ENCODE measurements around the gene RPL9. TPM values are rescaled to one million over a fixed set of nuclear protein-coding genes. Genes with fewer than 3 reads are reported as not detected.

RPL9 gene
- total and polyA plus RNA-seq, 2 donors from 2014 or later, result 1,087 to 2,403 TPM

- no peak overlapping the region for H3K27ac ChIP-seq (ENCODE audit: low read depth in 2 of 2, low read length in 2 of 2)
- no peaks in the 10 kb centered on the region for H3K9me3 ChIP-seq (ENCODE audit: control insufficient read depth in 2 of 3, insufficient read depth in 1 of 3, low read length in 3 of 3)
- H3K4me3 ChIP-seq (ENCODE audit: low read length in 3 of 3), result no peak overlapping the region
- H3K36me3 ChIP-seq (ENCODE audit: control insufficient read depth in 2 of 3, insufficient read depth in 3 of 3, low read length in 3 of 3), result no peaks in the 10 kb centered on the region
- DNase-seq, result no peak
- no peak overlapping the region for H3K9ac ChIP-seq (ENCODE audit: low read length in 3 of 3)
- FAIRE-seq, result no peak
- H3K27me3 ChIP-seq (ENCODE audit: control insufficient read depth, insufficient read depth, low read length), result no peaks in the 10 kb centered on the region
- no peaks in the 10 kb centered on the region for H3K4me1 ChIP-seq (ENCODE audit: control insufficient read depth in 2 of 3, insufficient read depth in 2 of 3, low read depth in 1 of 3, low read length in 3 of 3)
- intact Hi-C loops (cut with DNase I), result no loop called here
- TF ChIP-seq CTCF (IDR thresholded peaks at IDR 0.05; ENCODE audit: borderline replicate concordance, extremely low read depth, insufficient read depth), result peak; percentile 26
Observed at GRCh38 chr4:39410415-39410814, 48.3 kb downstream of the RPL9 start.

GRCh38 chr4:39407584-39407885, 51.2 kb downstream of the RPL9 start:
- no peak overlapping the region for H3K4me3 ChIP-seq (ENCODE audit: low read length in 3 of 3)
- intact Hi-C loops (cut with DNase I), result no loop called here

GRCh38 chr4:39406763-39407583, 51.7 kb downstream of the RPL9 start, which contains the start of gene KLB:
Gene KLB, plus strand, starts transcription at chr4:39406930. Its CDS starts 20 bp downstream, at chr4:39406950.
- no peak within 1 kb of the TSS for H3K27ac ChIP-seq (ENCODE audit: low read depth in 2 of 2, low read length in 2 of 2)
- no peaks in the 10 kb centered on the region for H3K9me3 ChIP-seq (ENCODE audit: control insufficient read depth in 2 of 3, insufficient read depth in 1 of 3, low read length in 3 of 3)
- intact Hi-C loops (cut with DNase I), result no loop called here
- no peak within 1 kb of the TSS for H3K9ac ChIP-seq (ENCODE audit: low read length in 3 of 3)
- no peak for TF ChIP-seq CTCF (IDR thresholded peaks at IDR 0.05; ENCODE audit: borderline replicate concordance, extremely low read depth, insufficient read depth)
- no peaks in the 10 kb centered on the region for H3K36me3 ChIP-seq (ENCODE audit: control insufficient read depth in 2 of 3, insufficient read depth in 3 of 3, low read length in 3 of 3)
- DNase-seq (peak in 1 of 5 donors; percentile 13), FAIRE-seq (no peak)
- H3K4me3 ChIP-seq (ENCODE audit: low read length in 3 of 3), result peak within 1 kb of the TSS in 1 of 3 donors; percentile 20
- no peaks in the 10 kb centered on the region for H3K4me1 ChIP-seq (ENCODE audit: control insufficient read depth in 2 of 3, insufficient read depth in 2 of 3, low read depth in 1 of 3, low read length in 3 of 3)
- no peaks in the 10 kb centered on the region for H3K27me3 ChIP-seq (ENCODE audit: control insufficient read depth, insufficient read depth, low read length)

More at GRCh38 chr4:39407584-39407885, 51.2 kb downstream of the RPL9 start:
- TF ChIP-seq CTCF (IDR thresholded peaks at IDR 0.05; ENCODE audit: borderline replicate concordance, extremely low read depth, insufficient read depth), result no peak
- Histone ChIP-seq H3K9me3 (ENCODE audit: control insufficient read depth in 2 of 3, insufficient read depth in 1 of 3, low read length in 3 of 3) (no peaks in the 10 kb centered on the region), H3K27ac (ENCODE audit: low read depth in 2 of 2, low read length in 2 of 2) (no peak overlapping the region), H3K9ac (ENCODE audit: low read length in 3 of 3) (no peak overlapping the region), H3K27me3 (ENCODE audit: control insufficient read depth, insufficient read depth, low read length) (no peaks in the 10 kb centered on the region), H3K4me1 (ENCODE audit: control insufficient read depth in 2 of 3, insufficient read depth in 2 of 3, low read depth in 1 of 3, low read length in 3 of 3) (no peaks in the 10 kb centered on the region), H3K36me3 (ENCODE audit: control insufficient read depth in 2 of 3, insufficient read depth in 3 of 3, low read length in 3 of 3) (no peaks in the 10 kb centered on the region)
- no peak for FAIRE-seq
- DNase-seq, result no peak

Small RNA genes within 50 kb of the gene (microRNA-seq; reads per million reads assigned to microRNA genes)
- not detected for gene MIR5591

Other genes with a start within 250 kb of the RPL9 start
- 38.4 TPM for gene RFC1, start 92.6 kb downstream of the RPL9 start, total RNA-seq
- gene RFC1, start 92.6 kb downstream of the RPL9 start, polyA plus RNA-seq (ENCODE audit: insufficient read depth, low read depth, low replicate concordance), result 14.5 TPM
- gene KLB, start 52.0 kb downstream of the RPL9 start, total RNA-seq, result not detected
- gene KLB, start 52.0 kb downstream of the RPL9 start, polyA plus RNA-seq (ENCODE audit: insufficient read depth, low read depth, low replicate concordance), result 0.41 TPM
- gene LIAS, start 134 bp upstream of the RPL9 start, total RNA-seq, result 14.9 TPM
- 30.5 TPM for gene LIAS, start 134 bp upstream of the RPL9 start, polyA plus RNA-seq (ENCODE audit: insufficient read depth, low read depth, low replicate concordance)
- 79.4 TPM for gene UGDH, start 68.5 kb upstream of the RPL9 start, total RNA-seq
- gene UGDH, start 68.5 kb upstream of the RPL9 start, polyA plus RNA-seq (ENCODE audit: insufficient read depth, low read depth, low replicate concordance), result 28.2 TPM
- gene SMIM14, start 179.9 kb upstream of the RPL9 start, total RNA-seq, result 64.2 TPM
- 26.3 TPM for gene SMIM14, start 179.9 kb upstream of the RPL9 start, polyA plus RNA-seq (ENCODE audit: insufficient read depth, low read depth, low replicate concordance)
- 56.7 TPM for gene UBE2K, start 239.2 kb upstream of the RPL9 start, total RNA-seq
- gene UBE2K, start 239.2 kb upstream of the RPL9 start, polyA plus RNA-seq (ENCODE audit: insufficient read depth, low read depth, low replicate concordance), result 59.6 TPM

All from kidney (tissue), 14 donors.